ENCODE results near the gene FBXW11.
"Not testable (repeated sequence)": the region's sequence is repeated elsewhere in the genome, so short reads cannot be mapped to it uniquely, and the experiment has no call there.

DNA sequence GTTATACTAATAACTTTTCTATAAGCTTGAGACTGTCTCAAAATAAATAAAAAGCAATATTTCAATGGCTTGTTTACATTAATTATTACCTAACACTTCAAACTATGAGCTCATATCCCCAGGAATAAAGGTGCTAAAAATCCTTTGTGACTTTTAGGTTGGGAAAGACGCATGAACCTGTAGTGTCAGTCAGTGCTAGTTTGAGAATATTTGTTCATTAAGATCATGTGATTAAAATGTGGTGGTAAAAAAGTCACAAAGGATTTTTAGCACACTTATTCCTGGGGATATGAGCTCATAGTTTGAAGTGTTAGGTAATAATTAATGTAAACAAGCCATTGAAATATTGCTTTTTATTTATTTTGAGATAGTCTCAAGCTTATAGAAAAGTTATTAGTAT, 64.8 kb downstream of the FBXW11 start:
- TF ChIP-seq RFX5 (IDR thresholded peaks at IDR 0.05); CTCF (IDR thresholded peaks at IDR 0.05); HEYL (CRISPR knock-in tag; IDR thresholded peaks at IDR 0.05); PHF8 (IDR thresholded peaks at IDR 0.05; ENCODE audit: borderline replicate concordance, low read depth); RARB (CRISPR knock-in tag; IDR thresholded peaks at IDR 0.05); SMC3 (IDR thresholded peaks at IDR 0.05); RAD21 (conservative IDR thresholded peaks at IDR 0.05 in 1 of 2, IDR thresholded peaks at IDR 0.05 in 1 of 2); JUN (IDR thresholded peaks at IDR 0.05); POLR2A (IDR thresholded peaks at IDR 0.05; ENCODE audit: low read length): not testable (repeated sequence)
